ENCODE measurements around the gene MYADML2. TPM values are rescaled to one million over a fixed set of nuclear protein-coding genes. Genes with fewer than 3 reads are reported as not detected.

Gene MYADML2
- total RNA-seq, 2 experiments from 2014 or later = not detected

- Mint-ChIP-seq H3K4me3 (no peak overlapping the region), H3K4me1 (peaks cover 9% of the 10 kb centered on the region), H3K27ac (no peak overlapping the region), H3K36me3 (ENCODE audit: low read depth) (peaks cover 18% of the 10 kb centered on the region), H3K27me3 (peaks cover 9% of the 10 kb centered on the region), H3K9me3 (no peaks in the 10 kb centered on the region)
- ChIA-PET CTCF (no interaction called here), POLR2A (interaction anchor here (1.5 kb wide), 1 partner anchor 33 kb away, joined by 4 read pairs; the partner anchor contains the start of gene ARHGDIA)
- no peak for DNase-seq
Measured at GRCh38 chr17:81903896-81904599, 43.0 kb downstream of the MYADML2 start.

- ChIA-PET POLR2A (interaction anchor here (1.5 kb wide), 2 partner anchors 14 to 33 kb away, joined by 4 to 6 read pairs; partner anchors contain the start of genes ARHGDIA and SIRT7), CTCF (no interaction called here)
- no peak for DNase-seq
- Mint-ChIP-seq H3K27me3 (peaks cover 9% of the 10 kb centered on the region), H3K9me3 (no peaks in the 10 kb centered on the region), H3K27ac (no peak overlapping the region), H3K4me3 (no peak overlapping the region), H3K4me1 (peaks cover 7% of the 10 kb centered on the region), H3K36me3 (ENCODE audit: low read depth) (peaks cover 13% of the 10 kb centered on the region)
Measured at GRCh38 chr17:81903415-81903831, 43.6 kb downstream of the MYADML2 start.

GRCh38 chr17:81902653-81903414 is 44.2 kb downstream of the MYADML2 start:
- Mint-ChIP-seq H3K4me1 (peaks cover 6% of the 10 kb centered on the region), H3K27me3 (peaks cover 9% of the 10 kb centered on the region), H3K4me3 (no peak overlapping the region), H3K9me3 (no peaks in the 10 kb centered on the region), H3K36me3 (ENCODE audit: low read depth) (peaks cover 11% of the 10 kb centered on the region), H3K27ac (no peak overlapping the region)
- CTCF ChIA-PET = no interaction called here
- POLR2A ChIA-PET = interaction anchor here (1.1 to 2.3 kb wide), 4 partner anchors 11 to 110 kb away, joined by 3 to 10 read pairs (median 5); partner anchors contain the start of genes ALYREF, ANAPC11, ARHGDIA and SIRT7
- DNase-seq = no peak

GRCh38 chr17:81902023-81902652 is 44.9 kb downstream of the MYADML2 start, which contains the start of gene NPB:
NPB (plus strand) TSS chr17:81902238; CDS start chr17:81902278, 40 bp downstream.
- peak within 1 kb of the TSS; percentile 26 for H3K27ac Mint-ChIP-seq
- ChIA-PET CTCF (no interaction called here), POLR2A (interaction anchor here (1.1 to 2.3 kb wide), 5 partner anchors 10 to 111 kb away, joined by 3 to 10 read pairs (median 3); partner anchors contain the start of genes ALYREF, ANAPC11 and SIRT7)

GRCh38 chr17:81901167-81902022 is 45.6 kb downstream of the MYADML2 start:
- ChIA-PET POLR2A (interaction anchor here (1.1 to 2.3 kb wide), 4 partner anchors 9 to 112 kb away, joined by 3 to 10 read pairs (median 3); partner anchors contain the start of genes ALYREF and ANAPC11), CTCF (no interaction called here)
- Mint-ChIP-seq H3K27ac (peak overlapping the region; percentile 26), H3K4me1 (peaks cover 6% of the 10 kb centered on the region), H3K9me3 (no peaks in the 10 kb centered on the region), H3K36me3 (ENCODE audit: low read depth) (peaks cover 13% of the 10 kb centered on the region), H3K4me3 (peak overlapping the region; percentile 10), H3K27me3 (peaks cover 9% of the 10 kb centered on the region)
- DNase-seq = no peak

More at GRCh38 chr17:81902023-81902652, 44.9 kb downstream of the MYADML2 start, which contains the start of gene NPB:
- Mint-ChIP-seq H3K27me3 (peaks cover 9% of the 10 kb centered on the region), H3K4me1 (peaks cover 6% of the 10 kb centered on the region), H3K4me3 (peak within 1 kb of the TSS; percentile 10), H3K36me3 (ENCODE audit: low read depth) (peaks cover 11% of the 10 kb centered on the region), H3K9me3 (no peaks in the 10 kb centered on the region)
- DNase-seq = no peak

GRCh38 chr17:81900181-81900820 is 46.7 kb downstream of the MYADML2 start:
- CTCF ChIA-PET = no interaction called here
- no peak overlapping the region for H3K27ac Mint-ChIP-seq
- H3K4me1 Mint-ChIP-seq = peaks cover 6% of the 10 kb centered on the region
- H3K9me3 Mint-ChIP-seq = no peaks in the 10 kb centered on the region
- peaks cover 17% of the 10 kb centered on the region for H3K36me3 Mint-ChIP-seq (ENCODE audit: low read depth)
- H3K27me3 Mint-ChIP-seq = peaks cover 9% of the 10 kb centered on the region
- no peak for DNase-seq
- POLR2A ChIA-PET = interaction anchor here (1.5 kb wide), 1 partner anchor 23 kb away, joined by 3 read pairs; no protein-coding TSS in a partner anchor
- H3K4me3 Mint-ChIP-seq = no peak overlapping the region

GRCh38 chr17:81899514-81900166 is 47.4 kb downstream of the MYADML2 start:
- CTCF ChIA-PET = no interaction called here

GRCh38 chr17:81898885-81899284 is 48.1 kb downstream of the MYADML2 start:
- ChIA-PET POLR2A (interaction anchor here (1.1 kb wide), 1 partner anchor 11 kb away, joined by 3 read pairs; no protein-coding TSS in a partner anchor), CTCF (no interaction called here)
- Mint-ChIP-seq H3K36me3 (ENCODE audit: low read depth) (peaks cover 19% of the 10 kb centered on the region), H3K9me3 (no peaks in the 10 kb centered on the region), H3K27me3 (peaks cover 9% of the 10 kb centered on the region), H3K4me1 (peaks cover 6% of the 10 kb centered on the region), H3K4me3 (no peak overlapping the region), H3K27ac (no peak overlapping the region)
- no peak for DNase-seq

More at GRCh38 chr17:81899514-81900166, 47.4 kb downstream of the MYADML2 start:
- Mint-ChIP-seq H3K27me3 (peaks cover 9% of the 10 kb centered on the region), H3K27ac (no peak overlapping the region), H3K9me3 (no peaks in the 10 kb centered on the region), H3K4me3 (no peak overlapping the region), H3K4me1 (peaks cover 6% of the 10 kb centered on the region), H3K36me3 (ENCODE audit: low read depth) (peaks cover 19% of the 10 kb centered on the region)
- no peak for DNase-seq
- POLR2A ChIA-PET = no interaction called here

GRCh38 chr17:81898029-81898866 is 48.8 kb downstream of the MYADML2 start:
- H3K4me3 Mint-ChIP-seq = no peak overlapping the region
- ChIA-PET CTCF (no interaction called here), POLR2A (interaction anchor here (1.1 kb wide), 1 partner anchor 12 kb away, joined by 3 read pairs; no protein-coding TSS in a partner anchor)
- H3K27me3 Mint-ChIP-seq = peaks cover 7% of the 10 kb centered on the region
- H3K4me1 Mint-ChIP-seq = peaks cover 10% of the 10 kb centered on the region
- no peak for DNase-seq
- H3K27ac Mint-ChIP-seq = no peak overlapping the region
- peaks cover 19% of the 10 kb centered on the region for H3K36me3 Mint-ChIP-seq (ENCODE audit: low read depth)
- H3K9me3 Mint-ChIP-seq = no peaks in the 10 kb centered on the region

GRCh38 chr17:81895400-81895799 is 51.6 kb downstream of the MYADML2 start:
- no peak for DNase-seq
- no peak overlapping the region for H3K4me3 Mint-ChIP-seq
- CTCF ChIA-PET = no interaction called here
- peaks cover 20% of the 10 kb centered on the region for H3K36me3 Mint-ChIP-seq (ENCODE audit: low read depth)
- no peaks in the 10 kb centered on the region for H3K27me3 Mint-ChIP-seq
- peaks cover 15% of the 10 kb centered on the region for H3K4me1 Mint-ChIP-seq
- H3K27ac Mint-ChIP-seq = no peak overlapping the region
- H3K9me3 Mint-ChIP-seq = no peaks in the 10 kb centered on the region
- POLR2A ChIA-PET = no interaction called here

GRCh38 chr17:81891303-81891552 is 55.8 kb downstream of the MYADML2 start:
- Mint-ChIP-seq H3K27ac (peak overlapping the region; percentile 98), H3K36me3 (ENCODE audit: low read depth) (peaks cover 42% of the 10 kb centered on the region), H3K9me3 (no peaks in the 10 kb centered on the region), H3K4me3 (peak overlapping the region; percentile 97), H3K27me3 (no peaks in the 10 kb centered on the region), H3K4me1 (peaks cover 41% of the 10 kb centered on the region)
- DNase-seq = no peak
- ChIA-PET CTCF (no interaction called here), POLR2A (interaction anchor here (0.7 to 12.3 kb wide), 12 partner anchors 11 to 188 kb away, joined by 3 to 140 read pairs (median 5); partner anchors contain the start of genes ARHGDIA, MRPL12, NPB and SIRT7)

Data from activated CD4-positive, alpha-beta memory T cell treated with anti-CD3 and anti-CD28 coated beads, Interleukin-2, amount 10 ng/mL, durations not matched to agents 7 days and 5 days (primary cell).